Measurements from ENCODE around the gene TICAM1.

The TICAM1 gene

GRCh38 chr19:4772566-4772965 is 58.9 kb downstream of the TICAM1 start:
- no peak for DNase-seq (ENCODE audit: low read depth)

- DNase-seq (ENCODE audit: low read depth), result peak; percentile 77
Measured at GRCh38 chr19:4768934-4769777, 62.4 kb downstream of the TICAM1 start.
